ENCODE measurements around the gene KRTAP5-3. TPM values are rescaled to one million over a fixed set of nuclear protein-coding genes. Genes with fewer than 3 reads are reported as not detected.

The KRTAP5-3 gene
- polyA plus RNA-seq, 1 donor from 2014 or later, result not detected

DNA sequence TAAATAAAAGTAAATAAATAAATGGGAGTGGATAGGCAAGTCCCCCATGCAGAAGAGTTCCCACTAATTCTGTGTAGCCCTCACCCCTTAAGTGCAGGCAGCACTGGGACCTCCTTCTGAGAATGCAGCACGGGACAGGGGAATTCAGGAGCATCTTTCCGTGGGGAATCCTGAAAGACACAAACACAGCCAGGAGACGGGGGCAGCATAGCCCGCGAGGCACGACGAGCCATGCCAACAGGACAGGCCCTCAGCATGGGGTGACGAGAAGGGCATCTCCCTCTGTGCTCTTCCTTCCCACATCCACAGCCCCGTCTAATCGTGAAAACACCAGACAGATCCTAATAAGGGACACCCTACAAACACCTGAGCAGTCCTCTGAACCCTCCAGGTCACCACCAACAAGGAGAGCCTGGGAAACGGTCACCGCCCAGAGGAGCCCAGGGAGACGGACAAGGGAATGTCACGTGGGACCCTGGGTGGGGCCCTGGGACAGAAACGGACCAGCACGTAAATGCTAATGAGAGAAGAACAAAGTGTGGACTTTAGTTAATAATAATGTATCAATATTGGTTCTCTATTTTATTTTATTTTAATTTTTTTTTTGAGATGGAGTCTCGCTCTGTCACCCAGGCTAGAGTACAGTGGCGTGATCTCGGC is 28.2 kb upstream of the KRTAP5-3 start:
- Histone ChIP-seq H3K9ac (ENCODE audit: low read length) (no peak overlapping the region), H3K79me2 (replicated peaks; ENCODE audit: insufficient read depth, low read length) (no peaks in the 10 kb centered on the region), H2AFZ (ENCODE audit: low read depth, low read length) (no peak overlapping the region), H3K27ac (ENCODE audit: low read length) (no peak overlapping the region), H4K20me1 (ENCODE audit: insufficient read depth) (no peaks in the 10 kb centered on the region), H3K9me3 (ENCODE audit: low read length) (no peaks in the 10 kb centered on the region), H3K9me2 (ENCODE audit: insufficient read depth, low read length) (no peaks in the 10 kb centered on the region), H3F3A (ENCODE audit: insufficient read depth, low read length, poor library complexity, severe bottlenecking) (no peaks in the 10 kb centered on the region), H3K4me3 (ENCODE audit: low read length) (no peak overlapping the region), H3K27me3 (ENCODE audit: insufficient read depth, low read depth, low read length) (no peaks in the 10 kb centered on the region), H3K4me2 (ENCODE audit: low read length) (no peak overlapping the region), H3K36me3 (ENCODE audit: insufficient read depth, low read length) (no peaks in the 10 kb centered on the region)
- TF ChIP-seq POLR2AphosphoS5 (IDR thresholded peaks at IDR 0.05) (no peak), MXI1 (conservative IDR thresholded peaks at IDR 0.05; ENCODE audit: poor library complexity, severe bottlenecking) (no peak), EZH2 (IDR thresholded peaks at IDR 0.05; ENCODE audit: borderline replicate concordance, insufficient read depth, low read length, poor library complexity, severe bottlenecking) (no peak), RAD21 (conservative IDR thresholded peaks at IDR 0.05) (no peak), EP300 (conservative IDR thresholded peaks at IDR 0.05; ENCODE audit: poor library complexity, severe bottlenecking) (no peak), REST (IDR thresholded peaks at IDR 0.05; ENCODE audit: borderline replicate concordance) (no peak), TAF1 (IDR thresholded peaks at IDR 0.05; ENCODE audit: low read depth) (no peak), CTCF (IDR thresholded peaks at IDR 0.05; ENCODE audit: poor library complexity, severe bottlenecking) (no peak), SMC3 (conservative IDR thresholded peaks at IDR 0.05; ENCODE audit: poor library complexity) (no peak)

DNA sequence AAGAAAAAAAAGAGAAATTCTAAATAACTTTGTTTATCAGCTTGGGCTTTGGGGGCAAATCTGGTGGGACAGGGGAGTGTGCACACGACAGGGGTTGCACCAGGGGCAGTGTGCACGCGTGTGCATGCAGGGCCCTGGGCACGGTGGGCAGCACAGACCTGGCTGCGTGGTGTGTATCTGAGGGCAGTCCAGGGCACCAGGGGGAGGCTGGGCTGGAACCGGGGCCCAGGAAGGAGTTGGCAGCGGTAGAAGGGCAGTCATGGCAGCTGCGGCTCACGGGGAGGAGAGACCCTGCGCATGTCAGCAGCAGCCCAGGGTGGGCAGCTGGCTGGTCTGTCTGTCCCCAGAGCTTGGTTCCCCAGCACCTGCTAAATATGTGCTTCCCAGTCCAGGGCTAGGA is 25.6 kb upstream of the KRTAP5-3 start:
- Histone ChIP-seq H3K27me3 (ENCODE audit: insufficient read depth, low read depth, low read length) (no peaks in the 10 kb centered on the region), H4K20me1 (ENCODE audit: insufficient read depth) (no peaks in the 10 kb centered on the region), H3K4me2 (ENCODE audit: low read length) (no peak overlapping the region)

More for the DNA sequence above, 25.6 kb upstream of the KRTAP5-3 start:
- Histone ChIP-seq H2AFZ (ENCODE audit: low read depth, low read length) (no peak overlapping the region), H3K4me3 (ENCODE audit: low read length) (no peak overlapping the region), H3K79me2 (replicated peaks; ENCODE audit: insufficient read depth, low read length) (no peaks in the 10 kb centered on the region), H3K36me3 (ENCODE audit: insufficient read depth, low read length) (no peaks in the 10 kb centered on the region), H3K9me2 (ENCODE audit: insufficient read depth, low read length) (no peaks in the 10 kb centered on the region), H3K9ac (ENCODE audit: low read length) (no peak overlapping the region), H3F3A (ENCODE audit: insufficient read depth, low read length, poor library complexity, severe bottlenecking) (no peaks in the 10 kb centered on the region), H3K27ac (ENCODE audit: low read length) (no peak overlapping the region), H3K9me3 (ENCODE audit: low read length) (no peaks in the 10 kb centered on the region)
- TF ChIP-seq POLR2AphosphoS5 (IDR thresholded peaks at IDR 0.05), result no peak
- TF ChIP-seq REST (IDR thresholded peaks at IDR 0.05; ENCODE audit: borderline replicate concordance), result no peak
- no peak for TF ChIP-seq EP300 (conservative IDR thresholded peaks at IDR 0.05; ENCODE audit: poor library complexity, severe bottlenecking)
- TF ChIP-seq SMC3 (conservative IDR thresholded peaks at IDR 0.05; ENCODE audit: poor library complexity), result no peak
- no peak for TF ChIP-seq TAF1 (IDR thresholded peaks at IDR 0.05; ENCODE audit: low read depth)
- TF ChIP-seq RAD21 (conservative IDR thresholded peaks at IDR 0.05), result no peak
- no peak for TF ChIP-seq MXI1 (conservative IDR thresholded peaks at IDR 0.05; ENCODE audit: poor library complexity, severe bottlenecking)
- TF ChIP-seq EZH2 (IDR thresholded peaks at IDR 0.05; ENCODE audit: borderline replicate concordance, insufficient read depth, low read length, poor library complexity, severe bottlenecking), result no peak
- TF ChIP-seq CTCF (IDR thresholded peaks at IDR 0.05; ENCODE audit: poor library complexity, severe bottlenecking), result no peak
